ENCODE measurements around the gene LRP1B.
"Not testable (repeated sequence)": the region's sequence is repeated elsewhere in the genome, so short reads cannot be mapped to it uniquely, and the experiment has no call there.

LRP1B gene

DNA sequence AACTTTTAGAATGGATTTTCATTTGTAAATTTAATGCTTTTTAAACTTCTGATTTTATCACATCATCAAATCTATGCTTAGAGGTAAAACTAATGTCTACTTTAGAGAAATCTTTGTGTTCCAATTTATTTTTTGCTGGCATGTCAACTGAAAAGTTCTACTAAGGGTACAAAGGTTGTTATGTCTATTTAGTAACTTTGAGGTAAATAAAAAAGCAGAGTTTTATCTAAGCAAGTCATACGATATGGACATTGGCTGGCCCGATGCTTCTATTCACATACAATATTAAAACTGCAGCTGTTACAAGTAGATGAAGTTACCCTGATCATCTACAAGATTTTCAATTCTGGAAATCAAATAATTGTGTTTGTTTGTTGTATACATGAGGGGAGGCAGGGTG is 1575.1 kb downstream of the LRP1B start:
- no peaks in the 10 kb centered on the region for H3K4me1 ChIP-seq (ENCODE audit: control insufficient read depth in 1 of 2, insufficient read depth in 2 of 2, low read length in 2 of 2)
- no peaks in the 10 kb centered on the region for H3K27me3 ChIP-seq (ENCODE audit: low read depth, low read length)
- H3K36me3 ChIP-seq (ENCODE audit: control insufficient read depth in 1 of 2, insufficient read depth in 2 of 2, low read length in 2 of 2): no peaks in the 10 kb centered on the region
- no peak overlapping the region for H3K4me3 ChIP-seq (ENCODE audit: low read depth in 1 of 2, low read length in 2 of 2)
- H3K9me3 ChIP-seq (ENCODE audit: control insufficient read depth in 1 of 2, low read length in 2 of 2): no peaks in the 10 kb centered on the region
- no peak overlapping the region for H3K27ac ChIP-seq (ENCODE audit: low read length)

DNA sequence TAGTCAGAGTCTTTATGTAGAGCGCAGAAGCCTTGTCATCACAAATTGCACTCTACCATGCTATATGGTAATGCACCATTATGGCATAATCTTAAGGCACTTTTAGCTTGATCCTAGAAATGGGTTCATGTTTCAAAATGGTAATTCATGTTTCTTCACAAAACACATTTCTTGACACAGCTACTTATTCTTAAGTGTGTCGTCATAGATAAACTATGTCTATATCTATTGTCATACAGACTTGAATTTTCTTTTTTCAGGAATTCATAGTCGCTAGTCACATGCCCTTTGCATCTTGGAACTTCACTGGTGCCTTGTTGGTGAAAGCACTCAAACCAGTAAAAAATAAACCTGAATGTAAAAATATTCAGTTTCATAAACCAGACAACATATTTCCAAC is 1578.2 kb downstream of the LRP1B start:
- Histone ChIP-seq H3K4me1 (ENCODE audit: control insufficient read depth in 1 of 2, insufficient read depth in 2 of 2, low read length in 2 of 2) (no peaks in the 10 kb centered on the region), H3K27ac (ENCODE audit: low read length) (no peak overlapping the region), H3K9me3 (ENCODE audit: control insufficient read depth in 1 of 2, low read length in 2 of 2) (no peaks in the 10 kb centered on the region), H3K36me3 (ENCODE audit: control insufficient read depth in 1 of 2, insufficient read depth in 2 of 2, low read length in 2 of 2) (no peaks in the 10 kb centered on the region), H3K27me3 (ENCODE audit: low read depth, low read length) (no peaks in the 10 kb centered on the region), H3K4me3 (ENCODE audit: low read depth in 1 of 2, low read length in 2 of 2) (no peak overlapping the region)

DNA sequence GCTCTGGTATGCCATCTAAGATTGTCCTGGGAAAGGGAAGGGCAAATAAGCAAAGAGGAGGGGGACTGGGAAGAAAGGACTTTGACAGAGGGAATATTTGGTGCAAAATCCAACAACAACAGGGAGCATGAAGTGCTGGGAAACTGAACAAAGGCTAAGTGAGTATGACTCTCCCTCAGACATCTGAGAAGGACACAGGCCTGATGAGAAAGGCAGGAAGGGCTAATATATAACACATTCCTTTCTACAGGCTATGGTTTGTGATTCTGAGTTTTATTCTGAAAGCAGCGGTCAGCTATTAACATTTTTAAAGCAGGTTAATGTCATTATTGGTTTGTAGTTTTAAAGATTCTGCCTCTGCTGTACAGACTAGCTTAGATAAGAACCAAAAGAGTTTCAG is 1579.5 kb downstream of the LRP1B start:
- Histone ChIP-seq H3K4me3 (ENCODE audit: low read depth in 1 of 2, low read length in 2 of 2) (no peak overlapping the region), H3K4me1 (ENCODE audit: control insufficient read depth in 1 of 2, insufficient read depth in 2 of 2, low read length in 2 of 2) (no peaks in the 10 kb centered on the region), H3K27me3 (ENCODE audit: low read depth, low read length) (no peaks in the 10 kb centered on the region), H3K36me3 (ENCODE audit: control insufficient read depth in 1 of 2, insufficient read depth in 2 of 2, low read length in 2 of 2) (no peaks in the 10 kb centered on the region), H3K27ac (ENCODE audit: low read length) (no peak overlapping the region), H3K9me3 (ENCODE audit: control insufficient read depth in 1 of 2, low read length in 2 of 2) (no peaks in the 10 kb centered on the region)

DNA sequence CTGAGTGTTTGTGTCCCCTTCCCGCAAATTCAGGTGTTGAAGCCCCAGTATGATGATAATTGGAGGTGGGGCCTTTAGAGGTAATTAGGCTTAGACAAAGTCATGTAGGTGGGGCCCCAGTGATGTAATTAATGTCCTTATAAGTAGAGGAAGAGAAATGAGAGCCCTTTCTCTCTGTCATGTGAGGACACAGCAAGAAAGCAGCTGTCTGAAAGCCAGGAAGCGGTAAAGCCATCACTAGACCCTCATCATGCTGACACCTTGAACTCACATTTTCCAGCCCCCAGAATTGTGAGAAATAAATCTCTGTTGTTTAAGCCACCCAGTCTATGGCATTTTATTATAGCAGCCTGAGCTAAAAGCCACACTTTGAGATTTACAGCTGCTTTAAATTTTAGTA is 1580.0 kb downstream of the LRP1B start:
- no peak overlapping the region for H3K4me3 ChIP-seq (ENCODE audit: low read depth in 1 of 2, low read length in 2 of 2)
- no peaks in the 10 kb centered on the region for H3K36me3 ChIP-seq (ENCODE audit: control insufficient read depth in 1 of 2, insufficient read depth in 2 of 2, low read length in 2 of 2)
- H3K4me1 ChIP-seq (ENCODE audit: control insufficient read depth in 1 of 2, insufficient read depth in 2 of 2, low read length in 2 of 2): no peaks in the 10 kb centered on the region
- H3K27ac ChIP-seq (ENCODE audit: low read length): no peak overlapping the region
- H3K27me3 ChIP-seq (ENCODE audit: low read depth, low read length): no peaks in the 10 kb centered on the region
- H3K9me3 ChIP-seq (ENCODE audit: control insufficient read depth in 1 of 2, low read length in 2 of 2): no peaks in the 10 kb centered on the region

DNA sequence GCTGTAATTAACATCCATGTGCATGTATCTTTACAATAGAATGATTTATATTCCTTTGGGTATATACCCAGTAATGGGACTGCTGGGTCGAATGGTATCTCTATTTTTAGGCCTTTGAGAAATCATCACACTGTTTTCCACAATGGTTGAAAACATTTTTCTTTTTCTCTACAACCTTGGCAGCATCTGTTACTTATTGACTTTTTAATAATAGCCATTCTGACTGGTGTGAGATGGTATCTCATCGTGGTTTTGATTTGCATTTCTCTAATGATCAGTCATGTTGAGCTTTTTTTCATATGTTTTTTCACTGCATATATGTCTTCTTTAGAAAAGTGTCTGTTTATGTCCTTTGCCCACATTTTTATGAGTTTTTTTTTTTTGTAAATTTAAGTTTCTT is 1586.0 kb downstream of the LRP1B start:
- H3K4me3 ChIP-seq (ENCODE audit: low read depth in 1 of 2, low read length in 2 of 2); H3K4me1 ChIP-seq (ENCODE audit: control insufficient read depth in 1 of 2, insufficient read depth in 2 of 2, low read length in 2 of 2); H3K27ac ChIP-seq (ENCODE audit: low read length); H3K36me3 ChIP-seq (ENCODE audit: control insufficient read depth in 1 of 2, insufficient read depth in 2 of 2, low read length in 2 of 2); H3K27me3 ChIP-seq (ENCODE audit: low read depth, low read length); H3K9me3 ChIP-seq (ENCODE audit: control insufficient read depth in 1 of 2, low read length in 2 of 2): not testable (repeated sequence)

DNA sequence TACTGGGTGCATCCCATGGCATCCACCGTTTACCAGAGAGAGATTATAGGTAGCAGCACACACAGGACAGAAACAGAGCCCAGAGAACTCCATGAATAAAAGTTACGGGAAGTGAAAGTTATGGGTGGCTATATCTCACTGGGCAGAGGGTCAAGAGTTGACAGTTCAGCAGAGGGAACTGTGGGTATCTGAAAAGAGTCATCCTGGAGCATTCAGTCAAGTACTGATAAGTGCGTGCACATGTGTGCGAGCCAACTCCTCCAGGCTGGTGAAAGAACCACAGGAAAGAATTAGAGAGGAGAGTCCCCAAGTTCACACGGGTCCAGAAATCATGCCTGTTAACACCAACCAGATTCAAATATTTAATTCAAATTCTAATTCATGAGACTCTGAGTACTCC is 1588.2 kb downstream of the LRP1B start:
- Histone ChIP-seq H3K27ac (ENCODE audit: low read length) (no peak overlapping the region), H3K9me3 (ENCODE audit: control insufficient read depth in 1 of 2, low read length in 2 of 2) (peaks cover 0 to 3% of the 10 kb centered on the region in 2 donors), H3K27me3 (ENCODE audit: low read depth, low read length) (no peaks in the 10 kb centered on the region), H3K36me3 (ENCODE audit: control insufficient read depth in 1 of 2, insufficient read depth in 2 of 2, low read length in 2 of 2) (no peaks in the 10 kb centered on the region), H3K4me3 (ENCODE audit: low read depth in 1 of 2, low read length in 2 of 2) (no peak overlapping the region), H3K4me1 (ENCODE audit: control insufficient read depth in 1 of 2, insufficient read depth in 2 of 2, low read length in 2 of 2) (no peaks in the 10 kb centered on the region)

DNA sequence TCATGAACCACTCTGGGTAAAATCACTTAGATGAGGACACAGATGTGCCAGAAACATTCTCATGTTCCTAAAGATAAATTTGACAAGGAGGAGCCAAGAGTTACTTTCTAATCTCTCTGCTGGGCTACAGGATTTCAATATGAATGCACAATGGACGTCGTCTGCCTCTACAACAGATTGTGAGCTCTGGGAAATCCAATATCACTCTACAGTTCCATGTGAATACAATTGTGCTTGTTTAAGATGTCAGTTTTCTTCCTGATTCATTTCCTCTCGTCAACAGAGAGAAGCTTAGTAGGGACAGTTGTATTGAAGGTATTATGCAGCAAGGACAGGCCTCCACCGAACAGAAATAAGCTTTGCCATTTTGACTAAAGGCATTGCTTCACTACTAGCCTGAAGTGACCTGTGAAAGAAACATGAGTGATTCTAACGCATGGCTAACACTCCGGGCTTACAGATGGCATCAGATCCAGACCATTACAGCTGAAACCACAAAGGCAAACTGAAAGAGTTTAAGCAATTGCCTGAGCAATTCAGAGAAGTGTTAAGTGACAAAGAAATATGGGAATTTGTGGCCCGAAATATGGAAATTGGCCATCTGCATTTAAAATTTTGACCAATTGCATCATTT is 1591.5 kb downstream of the LRP1B start:
- no peak overlapping the region for H3K4me3 ChIP-seq (ENCODE audit: low read depth in 1 of 2, low read length in 2 of 2)
- H3K4me1 ChIP-seq (ENCODE audit: control insufficient read depth in 1 of 2, insufficient read depth in 2 of 2, low read length in 2 of 2): no peaks in the 10 kb centered on the region
- H3K27me3 ChIP-seq (ENCODE audit: low read depth, low read length): no peaks in the 10 kb centered on the region
- no peak overlapping the region for H3K27ac ChIP-seq (ENCODE audit: low read length)
- H3K36me3 ChIP-seq (ENCODE audit: control insufficient read depth in 1 of 2, insufficient read depth in 2 of 2, low read length in 2 of 2): no peaks in the 10 kb centered on the region
- H3K9me3 ChIP-seq (ENCODE audit: control insufficient read depth in 1 of 2, low read length in 2 of 2): peaks cover 0 to 3% of the 10 kb centered on the region in 2 donors

DNA sequence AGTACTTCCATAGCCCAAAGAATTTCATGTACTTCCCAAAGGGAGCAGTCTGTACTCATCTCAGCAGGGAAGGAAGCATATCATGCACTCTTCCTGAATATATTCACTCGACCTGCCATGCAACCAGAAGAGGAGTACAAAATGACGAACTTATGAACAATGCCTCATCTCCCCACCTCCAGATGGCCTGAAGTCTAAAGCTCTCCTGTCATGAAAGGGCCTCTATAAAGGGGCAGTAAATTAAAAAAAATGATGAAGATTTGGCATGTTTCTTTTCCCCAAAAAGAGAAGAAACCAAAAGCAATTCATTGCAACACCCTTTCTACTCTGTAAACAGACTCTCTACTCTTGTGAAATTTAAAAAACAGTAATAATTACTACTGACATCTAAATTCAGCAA is 1601.1 kb downstream of the LRP1B start:
- Histone ChIP-seq H3K36me3 (ENCODE audit: control insufficient read depth in 1 of 2, insufficient read depth in 2 of 2, low read length in 2 of 2) (no peaks in the 10 kb centered on the region), H3K9me3 (ENCODE audit: control insufficient read depth in 1 of 2, low read length in 2 of 2) (no peaks in the 10 kb centered on the region), H3K27ac (ENCODE audit: low read length) (no peak overlapping the region), H3K4me3 (ENCODE audit: low read depth in 1 of 2, low read length in 2 of 2) (no peak overlapping the region), H3K4me1 (ENCODE audit: control insufficient read depth in 1 of 2, insufficient read depth in 2 of 2, low read length in 2 of 2) (no peaks in the 10 kb centered on the region), H3K27me3 (ENCODE audit: low read depth, low read length) (no peaks in the 10 kb centered on the region)

DNA sequence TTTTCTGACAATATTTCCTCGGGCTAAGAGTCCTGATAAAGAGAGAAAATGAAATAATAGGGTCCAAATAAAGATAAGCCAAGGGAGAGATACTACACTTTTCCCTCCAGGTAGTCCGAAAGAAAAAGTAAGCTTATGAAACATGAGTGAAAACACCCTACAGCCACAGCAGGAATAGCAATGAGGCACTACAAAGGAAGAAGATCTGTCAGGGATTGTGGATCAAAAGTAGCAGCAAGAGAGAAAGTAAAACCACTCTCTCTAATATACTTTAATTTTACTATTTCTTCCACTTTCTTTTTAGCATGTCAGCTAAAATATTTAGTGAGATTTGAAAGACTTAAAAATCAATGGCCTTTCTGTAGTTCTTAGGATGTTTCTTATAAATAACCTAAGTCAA is 1601.8 kb downstream of the LRP1B start:
- Histone ChIP-seq H3K4me1 (ENCODE audit: control insufficient read depth in 1 of 2, insufficient read depth in 2 of 2, low read length in 2 of 2) (no peaks in the 10 kb centered on the region), H3K36me3 (ENCODE audit: control insufficient read depth in 1 of 2, insufficient read depth in 2 of 2, low read length in 2 of 2) (no peaks in the 10 kb centered on the region), H3K27ac (ENCODE audit: low read length) (no peak overlapping the region), H3K27me3 (ENCODE audit: low read depth, low read length) (no peaks in the 10 kb centered on the region), H3K4me3 (ENCODE audit: low read depth in 1 of 2, low read length in 2 of 2) (no peak overlapping the region), H3K9me3 (ENCODE audit: control insufficient read depth in 1 of 2, low read length in 2 of 2) (no peaks in the 10 kb centered on the region)

DNA sequence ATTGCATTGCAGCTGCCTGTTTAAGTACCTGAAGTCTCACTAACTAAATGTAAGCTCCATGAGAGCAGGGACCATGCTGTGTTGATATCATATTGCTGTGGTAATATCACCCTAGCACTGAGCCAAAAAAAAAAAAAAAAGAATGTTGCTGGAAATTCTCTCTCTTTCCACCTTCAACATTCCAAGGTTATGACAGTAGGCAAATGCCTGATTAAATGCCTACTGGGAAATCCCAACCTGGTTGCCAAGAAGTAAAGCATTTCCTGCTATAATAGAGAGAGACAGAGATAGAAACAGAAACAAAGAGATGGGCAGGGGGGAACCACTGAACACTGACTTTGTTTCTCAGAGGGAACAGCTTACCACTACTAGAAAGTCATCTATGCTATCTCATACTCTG is 1604.2 kb downstream of the LRP1B start:
- H3K4me3 ChIP-seq (ENCODE audit: low read depth in 1 of 2, low read length in 2 of 2): no peak overlapping the region
- H3K27me3 ChIP-seq (ENCODE audit: low read depth, low read length): no peaks in the 10 kb centered on the region

DNA sequence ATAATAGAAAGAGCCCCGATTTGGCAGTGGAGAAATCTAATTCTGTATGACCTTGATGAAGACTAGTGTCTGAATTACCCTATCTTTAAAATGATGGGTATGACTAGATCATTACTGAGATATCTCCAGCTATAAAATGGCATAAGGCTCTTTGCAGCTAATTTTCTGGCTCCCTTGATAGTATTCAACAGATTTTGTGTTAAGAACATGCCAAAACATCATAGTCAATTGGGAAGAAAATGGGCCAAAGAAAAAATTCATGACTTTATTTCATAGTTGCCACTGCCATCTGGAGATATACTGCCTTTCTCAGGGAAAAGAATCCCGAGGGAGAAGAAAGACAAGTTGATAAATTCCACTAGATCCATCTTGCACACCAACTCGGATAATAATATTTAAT is 1618.7 kb downstream of the LRP1B start:
- Histone ChIP-seq H3K4me1 (ENCODE audit: control insufficient read depth in 1 of 2, insufficient read depth in 2 of 2, low read length in 2 of 2) (no peaks in the 10 kb centered on the region), H3K36me3 (ENCODE audit: control insufficient read depth in 1 of 2, insufficient read depth in 2 of 2, low read length in 2 of 2) (no peaks in the 10 kb centered on the region), H3K27me3 (ENCODE audit: low read depth, low read length) (no peaks in the 10 kb centered on the region), H3K4me3 (ENCODE audit: low read depth in 1 of 2, low read length in 2 of 2) (no peak overlapping the region), H3K27ac (ENCODE audit: low read length) (no peak overlapping the region), H3K9me3 (ENCODE audit: control insufficient read depth in 1 of 2, low read length in 2 of 2) (no peaks in the 10 kb centered on the region)

More for the DNA sequence above, 1604.2 kb downstream of the LRP1B start:
- H3K9me3 ChIP-seq (ENCODE audit: control insufficient read depth in 1 of 2, low read length in 2 of 2): no peaks in the 10 kb centered on the region
- no peak overlapping the region for H3K27ac ChIP-seq (ENCODE audit: low read length)
- H3K4me1 ChIP-seq (ENCODE audit: control insufficient read depth in 1 of 2, insufficient read depth in 2 of 2, low read length in 2 of 2): no peaks in the 10 kb centered on the region
- no peaks in the 10 kb centered on the region for H3K36me3 ChIP-seq (ENCODE audit: control insufficient read depth in 1 of 2, insufficient read depth in 2 of 2, low read length in 2 of 2)

DNA sequence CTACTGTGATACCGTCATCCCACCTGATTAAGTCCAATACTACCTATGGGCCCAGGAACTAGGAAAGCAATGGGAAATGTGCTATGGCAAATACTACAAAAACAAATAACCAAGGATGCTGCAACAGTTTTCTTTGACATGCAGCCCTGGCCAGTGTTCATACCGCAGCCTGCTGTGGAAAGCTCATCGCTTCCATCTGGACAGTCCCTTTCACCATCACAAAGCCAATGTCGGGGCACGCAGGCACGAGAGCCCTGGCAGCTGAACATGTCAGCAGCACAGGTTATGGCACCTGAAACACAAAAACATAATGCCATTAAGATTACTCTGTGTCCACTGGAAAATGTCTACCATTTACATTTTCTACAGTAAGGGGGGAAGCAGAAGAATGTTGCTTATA is 1621.1 kb downstream of the LRP1B start:
- Histone ChIP-seq H3K27ac (ENCODE audit: low read length) (no peak overlapping the region), H3K4me1 (ENCODE audit: control insufficient read depth in 1 of 2, insufficient read depth in 2 of 2, low read length in 2 of 2) (no peaks in the 10 kb centered on the region)

More for the DNA sequence above, 1621.1 kb downstream of the LRP1B start:
- H3K4me3 ChIP-seq (ENCODE audit: low read depth in 1 of 2, low read length in 2 of 2): no peak overlapping the region
- no peaks in the 10 kb centered on the region for H3K27me3 ChIP-seq (ENCODE audit: low read depth, low read length)
- H3K36me3 ChIP-seq (ENCODE audit: control insufficient read depth in 1 of 2, insufficient read depth in 2 of 2, low read length in 2 of 2): no peaks in the 10 kb centered on the region
- no peaks in the 10 kb centered on the region for H3K9me3 ChIP-seq (ENCODE audit: control insufficient read depth in 1 of 2, low read length in 2 of 2)

All from muscle layer of duodenum (tissue), 2 donors.